H1 (cell line): Measurements from ENCODE around the gene ITPR1. TPM values are rescaled to one million over a fixed set of nuclear protein-coding genes. Genes with fewer than 3 reads are reported as not detected.

ENCODE experiments used
- CTCF ChIA-PET: fragments of 300-600 bp; sonication (Branson Sonifier 250); formaldehyde crosslinking; loops from one replicate; lab custom pipeline; 2021; ENCODE audit not compliant: partially characterized antibody; lab: Charles Lee
- POLR2A ChIA-PET: fragments of 300-600 bp; sonication (Branson Sonifier 250); formaldehyde crosslinking; loops from one replicate; lab custom pipeline; 2021; ENCODE audit warnings: inconsistent platforms; ENCODE audit not compliant: partially characterized antibody; lab: Charles Lee
- DNase-seq, 2 experiments: peaks; one replicate each; pipeline versions ENCODE4 v3.0.0 to v3.0.0-alpha.2; 2010 to 2022; ENCODE audit warnings: low spot score in 2 of 2, low read depth in 1 of 2, mixed read lengths in 1 of 2
- FAIRE-seq: peaks from 2 replicates; lab custom pipeline; 2011; peaks lifted over from hg19 to GRCh38; lab: Jason Lieb, UNC
- H2AFZ ChIP-seq: 2 replicates; pipeline ENCODE4 v1.8.1; 2012; ENCODE audit warnings: low read length, inconsistent platforms
- H2AK5ac ChIP-seq: 2 replicates; pipeline ENCODE4 v1.6.1; 2013; ENCODE audit warnings: low read depth, low read length
- H2BK120ac ChIP-seq: replicated peaks from 2 replicates; pipeline ENCODE3; 2013; ENCODE audit warnings: low read depth, low read length, inconsistent platforms
- H2BK12ac ChIP-seq: 2 replicates; pipeline ENCODE4 v1.6.1; 2013; ENCODE audit warnings: low read depth, low read length
- H2BK15ac ChIP-seq: 2 replicates; pipeline ENCODE4 v1.6.1; 2013; ENCODE audit warnings: low read length
- H2BK20ac ChIP-seq: 2 replicates; pipeline ENCODE4 v1.6.1; 2013; ENCODE audit warnings: low read length
- H2BK5ac ChIP-seq: 2 replicates; pipeline ENCODE4 v1.6.1; 2013; ENCODE audit warnings: low read depth, low read length
- H3K14ac ChIP-seq: 2 replicates; pipeline ENCODE4 v1.6.1; 2013; ENCODE audit warnings: inconsistent platforms; ENCODE audit not compliant: insufficient read length
- H3K18ac ChIP-seq: 2 replicates; pipeline ENCODE4 v1.6.1; 2013; ENCODE audit warnings: low read length; ENCODE audit errors: extremely low read depth
- H3K23ac ChIP-seq: 2 replicates; pipeline ENCODE4 v1.6.1; 2013; ENCODE audit warnings: inconsistent platforms; ENCODE audit not compliant: insufficient read length
- H3K23me2 ChIP-seq: 2 replicates; pipeline ENCODE4 v1.6.1; 2013; ENCODE audit warnings: low read depth, low read length
- H3K27ac ChIP-seq: 2 replicates; pipeline ENCODE4 v1.6.1; 2011; ENCODE audit warnings: low read depth, low read length, inconsistent platforms
- H3K27me3 ChIP-seq, 4 experiments: replicated peaks in 1 of 4; 1 replicate in 1 of 4; 2 replicates in 3 of 4; pipeline versions ENCODE4 v1.6.1 to v1.8.1; 2011 to 2013; ENCODE audit warnings: low read length in 3 of 4, mild to moderate bottlenecking in 3 of 4, inconsistent platforms in 2 of 4, mixed read lengths in 2 of 4, moderate library complexity in 1 of 4; ENCODE audit not compliant: control insufficient read depth in 3 of 4, insufficient read depth in 3 of 4; ENCODE audit errors: extremely low read depth in 1 of 4
- H3K36me3 ChIP-seq, 4 experiments: 2 replicates each; pipeline versions ENCODE4 v1.6.1 to v1.8.1; 2011 to 2013; ENCODE audit warnings: mild to moderate bottlenecking in 4 of 4, low read length in 3 of 4, moderate library complexity in 2 of 4, control low read depth in 1 of 4, inconsistent platforms in 1 of 4; ENCODE audit not compliant: insufficient read depth in 4 of 4, control insufficient read depth in 2 of 4
- H3K4ac ChIP-seq: replicated peaks from 2 replicates; pipeline ENCODE3; 2013; ENCODE audit warnings: low read length, low read depth, mixed read lengths, inconsistent platforms; ENCODE audit not compliant: insufficient read length
- H3K4me1 ChIP-seq, 4 experiments: replicated peaks in 1 of 4; 1 replicate in 1 of 4; 2 replicates in 3 of 4; pipeline versions ENCODE4 v1.6.1 to v1.8.1; 2011 to 2013; ENCODE audit warnings: low read length in 3 of 4, inconsistent platforms in 2 of 4, mixed read lengths in 1 of 4; ENCODE audit not compliant: insufficient read depth in 4 of 4, control insufficient read depth in 3 of 4
- H3K4me2 ChIP-seq, 2 experiments: 2 replicates each; pipeline versions ENCODE4 v1.6.1 to v1.8.1; 2011 to 2013; ENCODE audit warnings: low read depth in 2 of 2, low read length in 2 of 2, control low read depth in 1 of 2, inconsistent platforms in 1 of 2, mild to moderate bottlenecking in 1 of 2; ENCODE audit not compliant: insufficient read depth in 1 of 2
- H3K4me3 ChIP-seq, 4 experiments: fragments of 200-600, 300-600 bp in 1 of 4; sonication (generic), shearing (Covaris generic), sonication (Bioruptor Twin) in 1 of 4; 2 replicates each; pipeline versions ENCODE4 v1.5.1 to v1.8.1; 2011 to 2016; ENCODE audit warnings: low read length in 4 of 4, low read depth in 3 of 4, control low read depth in 2 of 4, inconsistent platforms in 2 of 4, mild to moderate bottlenecking in 2 of 4, mixed read lengths in 1 of 4, moderate library complexity in 1 of 4; ENCODE audit not compliant: insufficient read depth in 2 of 4; ENCODE audit errors: extremely low read depth in 1 of 4
- H3K56ac ChIP-seq: replicated peaks from 2 replicates; pipeline ENCODE3; 2013; ENCODE audit warnings: low read depth, mild to moderate bottlenecking, mixed read lengths, low read length, inconsistent platforms; ENCODE audit not compliant: insufficient read length
- H3K79me1 ChIP-seq: 2 replicates; pipeline ENCODE4 v1.6.1; 2013; ENCODE audit warnings: low read depth, low read length, control low read depth
- H3K79me2 ChIP-seq, 2 experiments: 2 replicates each; pipeline versions ENCODE4 v1.6.1 to v1.8.1; 2012 to 2013; ENCODE audit warnings: low read length in 2 of 2, mild to moderate bottlenecking in 2 of 2, inconsistent platforms in 1 of 2; ENCODE audit not compliant: insufficient read depth in 2 of 2, control insufficient read depth in 1 of 2
- H3K9ac ChIP-seq, 4 experiments: replicated peaks in 1 of 4; 1 replicate in 1 of 4; 2 replicates in 3 of 4; pipeline versions ENCODE4 v1.6.1 to v1.8.1; 2011 to 2013; ENCODE audit warnings: low read depth in 3 of 4, low read length in 3 of 4, control low read depth in 2 of 4, mild to moderate bottlenecking in 2 of 4, moderate library complexity in 2 of 4, inconsistent platforms in 1 of 4; ENCODE audit errors: extremely low read depth in 1 of 4
- H3K9me3 ChIP-seq, 2 experiments: 2 replicates each; pipeline versions ENCODE4 v1.6.1 to v1.8.1; 2012 to 2013; ENCODE audit warnings: mild to moderate bottlenecking in 2 of 2, moderate library complexity in 2 of 2, control low read depth in 1 of 2, inconsistent platforms in 1 of 2, low read depth in 1 of 2, low read length in 1 of 2, mixed read lengths in 1 of 2; ENCODE audit not compliant: insufficient read depth in 2 of 2
- H4K20me1 ChIP-seq, 2 experiments: replicated peaks in 1 of 2; 2 replicates each; pipeline versions ENCODE3 to v1.8.1; 2011 to 2013; ENCODE audit warnings: inconsistent platforms in 2 of 2, low read length in 2 of 2, mild to moderate bottlenecking in 1 of 2; ENCODE audit not compliant: insufficient read depth in 2 of 2, control insufficient read depth in 1 of 2
- H4K5ac ChIP-seq: 2 replicates; pipeline ENCODE4 v1.6.1; 2013; ENCODE audit warnings: low read length, low read depth, mixed read lengths, inconsistent platforms; ENCODE audit not compliant: insufficient read length
- H4K8ac ChIP-seq: 2 replicates; pipeline ENCODE4 v1.8.0; 2013; ENCODE audit warnings: mild to moderate bottlenecking, moderate library complexity, low read length, inconsistent platforms; ENCODE audit not compliant: insufficient read depth; ENCODE audit errors: extremely low read depth
- H4K91ac ChIP-seq: replicated peaks from 2 replicates; pipeline ENCODE3; 2013; ENCODE audit warnings: low read length, mixed read lengths, inconsistent platforms; ENCODE audit not compliant: insufficient read length
- ASH2L ChIP-seq: fragments of 200-600, 300-600 bp; sonication (generic); IDR thresholded peaks from one replicate; pipeline ENCODE4 v1.7.1; 2017; ENCODE audit warnings: low read length
- BCL11A ChIP-seq, 2 experiments: IDR thresholded peaks; one replicate each; pipeline ENCODE4 v1.6.1; 2011; ENCODE audit warnings: low read depth in 2 of 2, low read length in 2 of 2, mild to moderate bottlenecking in 2 of 2
- E2F6 ChIP-seq: IDR thresholded peaks from 2 replicates; pipeline ENCODE4 v1.6.1; 2012; ENCODE audit warnings: inconsistent platforms
- EGR1 ChIP-seq: IDR thresholded peaks from 2 replicates; pipeline ENCODE4 v1.6.1; 2011; ENCODE audit warnings: low read depth, low read length, borderline replicate concordance
- FOSL1 ChIP-seq: IDR thresholded peaks from 2 replicates; pipeline ENCODE4 v1.6.1; 2011; ENCODE audit warnings: mild to moderate bottlenecking, low read depth, low read length, moderate library complexity; ENCODE audit not compliant: insufficient read depth
- GABPA ChIP-seq: IDR thresholded peaks from 2 replicates; pipeline ENCODE4 v1.6.1; 2011; ENCODE audit warnings: mild to moderate bottlenecking, low read length, moderate library complexity, borderline replicate concordance; ENCODE audit not compliant: insufficient read depth
- PHF8 ChIP-seq: fragments of 200-600 bp; sonication (generic); conservative IDR thresholded peaks from 2 replicates; pipeline ENCODE4 v1.7.1; 2012; ENCODE audit warnings: low read depth, mild to moderate bottlenecking, inconsistent platforms, low read length, moderate library complexity
- RAD21 ChIP-seq, 2 experiments: IDR thresholded peaks in 1 of 2; conservative IDR thresholded peaks in 1 of 2; 2 replicates each; pipeline ENCODE4 v1.6.1; 2011; ENCODE audit warnings: low read depth in 2 of 2, low read length in 2 of 2, improper control_type of control experiment in 1 of 2, inconsistent platforms in 1 of 2, mild to moderate bottlenecking in 1 of 2, moderate library complexity in 1 of 2
- RFX5 ChIP-seq: IDR thresholded peaks from 2 replicates; pipeline ENCODE4 v1.6.1; 2011; ENCODE audit warnings: low read depth, low read length, improper control_type of control experiment, borderline replicate concordance
- RXRA ChIP-seq: IDR thresholded peaks from 2 replicates; pipeline ENCODE4 v1.6.1; 2011; ENCODE audit warnings: low read depth, mild to moderate bottlenecking, low read length, moderate library complexity; ENCODE audit not compliant: insufficient read depth
- SIRT6 ChIP-seq: IDR thresholded peaks from one replicate; pipeline ENCODE4 v1.7.1; 2012; ENCODE audit warnings: low read length, inconsistent platforms
- YY1 ChIP-seq: IDR thresholded peaks from 2 replicates; pipeline ENCODE4 v1.6.1; 2011; ENCODE audit warnings: low read depth, mild to moderate bottlenecking, low read length
- WGBS, 2 experiments: shearing (Covaris generic) in 1 of 2; methylation state at CpG; one replicate each; pipeline versions ENCODE4 v1.1.6 to v1.1.7; 2013 to 2015; ENCODE audit warnings: low lambda C conversion rate in 2 of 2, mixed read lengths in 2 of 2, inconsistent platforms in 1 of 2, low coverage in 1 of 2, missing lambda C conversion rate in 1 of 2; ENCODE audit not compliant: insufficient replicate concordance in 2 of 2, insufficient coverage in 1 of 2, insufficient read length in 1 of 2; ENCODE audit errors: extremely low coverage in 1 of 2, missing lambda C conversion rate in 1 of 2; 5-methylcytosine and 5-hydroxymethylcytosine counted together
- polyA plus RNA-seq, 7 experiments: library from polyadenylated mRNA; depleted of rRNA in 3 of 7; stranded (reverse) in 5 of 7; unstranded in 2 of 7; fragments of >200 nt in 5 of 7; fragments of 200-250 nt in 2 of 7; gene quantifications; 1 replicate in 5 of 7; 2 replicates in 1 of 7; 4 replicates in 1 of 7; pipeline versions ENCODE4 v1.2.1 to v1.2.3, GENCODE V29; 2011 to 2013; ENCODE audit warnings: missing spikeins in 2 of 7, mixed read lengths in 2 of 7
- total RNA-seq: library from RNA; stranded (reverse); fragmentation: NEBNext Ultra II Directional; extraction: Animal tissue kit (Norgen Biotek cat#: 25700); gene quantifications from 2 replicates; pipeline ENCODE4 v1.2.1, GENCODE V29; 2021

The ITPR1 gene
- total and polyA plus RNA-seq, 2 of the 8 experiments (the other 6 are each of a cell fraction or from before 2014, with no cell fraction given) = 2.5 to 16.3 TPM

- H3K9ac ChIP-seq = no peak overlapping the region
- no peaks in the 10 kb centered on the region for H3K27me3 ChIP-seq
- no peak for DNase-seq
- no peak overlapping the region for H3K4me2 ChIP-seq
- no peak overlapping the region for H2BK15ac ChIP-seq
- no peak overlapping the region for H3K23ac ChIP-seq
- POLR2A ChIA-PET = interaction anchor here (0.5 to 2.0 kb wide), 2 partner anchors 24 to 26 kb away, joined by 3 to 5 read pairs; partner anchors contain the start of gene ITPR1
- H3K4ac ChIP-seq = no peak overlapping the region
- H3K18ac ChIP-seq = no peak overlapping the region
- H2BK120ac ChIP-seq = no peak overlapping the region
- H3K56ac ChIP-seq = no peak overlapping the region
- no peak overlapping the region for H2BK12ac ChIP-seq
- H2BK5ac ChIP-seq = no peak overlapping the region
- no peak overlapping the region for H2AFZ ChIP-seq
- no peak for FAIRE-seq
- H2AK5ac ChIP-seq = no peak overlapping the region
- H4K91ac ChIP-seq = no peak overlapping the region
- no peaks in the 10 kb centered on the region for H3K79me1 ChIP-seq
- no peaks in the 10 kb centered on the region for H3K79me2 ChIP-seq
- H4K20me1 ChIP-seq = no peaks in the 10 kb centered on the region
- H3K27ac ChIP-seq = no peak overlapping the region
- H3K9me3 ChIP-seq = no peaks in the 10 kb centered on the region
- no peak overlapping the region for H3K4me3 ChIP-seq
- no peak overlapping the region for H4K5ac ChIP-seq
- no peaks in the 10 kb centered on the region for H3K23me2 ChIP-seq
- H3K36me3 ChIP-seq = no peaks in the 10 kb centered on the region
- WGBS, 2 experiments = 88% methylated on average over 5 of the region's 5 CpGs; no CpG with 5 or more reads in 1 of the 2 experiments
- H4K8ac ChIP-seq = no peak overlapping the region
- no peak overlapping the region for H3K14ac ChIP-seq
- CTCF ChIA-PET = interaction anchor here (0.5 to 3.0 kb wide), 10 partner anchors 10 to 1034 kb away, joined by 3 to 13 read pairs (median 3); partner anchors contain the start of gene SUMF1
- H3K4me1 ChIP-seq = peaks cover under 1 to 6% (median 5%) of the 10 kb centered on the region in 4 experiments; a peak in 5 of 7 replicates
- H2BK20ac ChIP-seq = no peak overlapping the region
- TF ChIP-seq PHF8 (no peak), E2F6 (no peak), FOSL1 (no peak), EGR1 (no peak), RXRA (no peak), RFX5 (no peak), BCL11A (IDR thresholded peaks at IDR 0.05; ENCODE audit: low read depth in 2 of 2, low read length in 2 of 2) (no peak), GABPA (no peak), YY1 (no peak), SIRT6 (no peak), RAD21 (IDR thresholded peaks at IDR 0.05 in 1 of 2, conservative IDR thresholded peaks at IDR 0.05 in 1 of 2; ENCODE audit: low read depth in 2 of 2, low read length in 2 of 2) (no peak), ASH2L (no peak)
Measured at GRCh38 chr3:4520033-4520816, 27.1 kb downstream of the ITPR1 start.
